GM21529 (cell line): ENCODE measurements around the gene SLC25A18.
"Not testable (repeated sequence)": the region's sequence is repeated elsewhere in the genome, so short reads cannot be mapped to it uniquely, and the experiment has no call there.

Experiments used
- ATAC-seq: cut with Tn5 transposase; IDR thresholded peaks from one replicate; pipeline ENCODE4 v1.9.1; 2021; ENCODE audit not compliant: unreplicated experiment

Gene SLC25A18

GRCh38 chr22:17603668-17604067 is 40.4 kb downstream of the SLC25A18 start:
- no peak for ATAC-seq

DNA sequence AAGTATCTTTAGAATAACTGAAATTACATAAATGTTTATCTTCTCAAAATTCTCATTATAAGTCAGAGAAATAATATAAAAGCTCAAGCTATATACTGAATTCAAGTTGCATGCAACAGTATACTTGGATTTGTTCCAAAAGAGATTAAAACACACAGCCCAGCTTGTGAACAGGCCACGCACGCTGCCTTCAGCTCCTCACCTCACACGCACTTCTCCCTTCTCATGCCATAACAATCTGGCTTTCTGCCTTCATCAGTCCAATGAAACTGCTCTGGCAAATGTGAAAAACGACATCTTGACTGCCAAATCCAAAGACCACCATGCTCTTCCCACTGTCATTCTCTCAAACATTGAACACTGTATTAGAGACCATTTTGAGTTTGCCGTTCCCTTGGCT is 43.2 kb downstream of the SLC25A18 start:
- ATAC-seq = no peak

DNA sequence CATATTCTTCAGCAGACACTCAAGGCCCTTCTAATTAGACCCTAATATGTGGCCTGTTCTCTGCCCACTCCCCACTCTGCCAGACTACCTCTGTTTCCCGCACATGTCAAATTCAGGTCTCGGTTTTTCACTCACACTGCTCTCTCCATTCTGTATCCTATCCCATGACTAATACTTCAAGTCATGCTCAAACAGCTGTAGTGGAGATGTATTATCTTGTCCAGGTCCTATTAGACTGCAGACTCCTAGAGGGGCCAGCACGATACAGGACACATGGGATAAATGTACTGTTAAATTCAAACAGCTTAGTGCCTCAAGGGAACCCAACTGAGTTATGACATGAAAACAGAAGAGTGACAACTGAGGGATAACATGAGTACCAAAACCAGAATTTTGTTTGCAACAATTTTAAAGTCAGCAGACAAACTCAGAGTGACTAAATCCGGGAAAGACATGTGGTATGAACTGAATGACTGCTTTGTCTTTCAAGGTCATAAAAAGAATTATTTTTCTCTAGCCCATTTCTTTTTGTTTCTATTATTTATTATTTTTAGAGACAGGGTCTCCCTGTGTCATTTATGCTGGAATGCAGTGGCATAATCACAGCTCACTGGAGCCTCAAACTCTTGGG is 44.7 kb downstream of the SLC25A18 start:
- ATAC-seq = no peak

- ATAC-seq = no peak
Observed at GRCh38 chr22:17612057-17612456, 48.8 kb downstream of the SLC25A18 start.

GRCh38 chr22:17613280-17613679 is 50.0 kb downstream of the SLC25A18 start:
- ATAC-seq = no peak

GRCh38 chr22:17627961-17628405 is 64.7 kb downstream of the SLC25A18 start:
- no peak for ATAC-seq

DNA sequence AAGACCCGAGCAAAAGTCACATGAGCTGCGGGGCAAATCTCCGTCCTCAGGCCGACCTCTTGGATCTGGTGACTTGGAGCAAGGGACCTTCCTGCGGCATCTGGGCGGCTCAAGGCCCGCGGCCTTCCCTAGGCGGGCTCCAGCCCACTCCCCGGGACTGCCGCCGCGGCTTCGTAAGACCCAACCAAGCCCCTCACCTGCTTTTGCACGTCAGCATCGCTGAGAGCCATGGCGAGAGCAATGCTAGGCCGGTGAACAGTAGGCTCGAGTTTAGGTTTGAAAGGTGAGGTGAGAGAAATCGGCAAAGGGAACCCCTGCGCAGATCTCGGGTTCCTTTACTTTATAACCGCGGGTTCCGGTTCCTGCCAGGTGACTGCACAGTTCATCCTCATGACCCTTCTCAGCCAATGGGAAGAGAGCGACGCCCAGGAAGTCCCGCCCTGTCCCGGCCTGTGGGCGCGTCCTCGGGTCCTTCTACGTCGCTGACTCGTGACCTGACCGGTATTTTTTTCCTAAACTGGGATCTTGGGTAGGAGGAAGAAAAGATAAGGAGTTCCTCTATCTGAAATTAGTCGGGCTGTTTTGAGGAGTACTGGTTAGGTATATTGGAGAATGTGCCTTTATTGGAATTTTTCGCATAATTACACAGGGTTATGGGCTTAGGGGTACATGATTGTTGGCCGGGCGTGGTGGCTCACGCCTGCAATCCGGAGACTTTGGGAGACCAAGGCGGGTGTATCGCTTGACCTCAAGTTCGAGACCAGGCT is 65.3 kb downstream of the SLC25A18 start, which contains the start of gene ATP6V1E1:
ATP6V1E1 (minus strand) TSS at position 344 of the 767 bp plus-strand sequence; CDS start at position 230, 114 bp downstream.
- ATAC-seq = peak; percentile 99

DNA sequence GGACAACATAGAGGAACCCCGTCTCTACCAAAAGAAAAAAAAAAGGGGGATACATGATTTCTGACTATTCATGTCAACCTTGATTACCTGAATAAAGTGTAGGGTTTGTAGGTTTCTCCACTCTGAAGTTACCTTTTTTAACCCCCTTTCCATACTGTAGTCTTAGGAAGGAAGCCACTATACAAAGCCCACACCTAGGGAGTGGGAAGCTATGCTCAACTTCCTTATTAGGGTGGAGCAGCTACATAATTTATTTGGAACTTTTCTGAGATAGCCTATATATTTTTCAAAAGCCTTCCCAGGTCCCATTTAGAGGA is 65.8 kb downstream of the SLC25A18 start:
- ATAC-seq = no peak

DNA sequence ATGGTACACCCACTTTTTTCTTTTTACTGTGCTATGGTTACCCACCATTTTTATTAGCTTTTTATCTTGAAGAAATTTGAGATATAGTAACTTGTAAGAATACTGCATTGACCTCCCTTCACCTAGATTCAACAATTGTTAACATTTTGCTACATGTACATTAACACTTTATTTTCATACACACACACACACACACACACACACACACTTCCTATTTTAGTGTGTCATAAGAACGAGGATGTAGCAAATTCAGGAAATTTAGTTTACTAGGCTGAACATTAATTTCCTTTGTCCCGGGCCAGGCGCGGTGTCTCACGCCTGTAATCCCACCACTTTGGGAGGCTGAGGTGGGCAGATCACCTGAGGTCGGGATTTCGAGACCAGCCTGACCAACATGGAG is 66.3 kb downstream of the SLC25A18 start:
- ATAC-seq = no peak

DNA sequence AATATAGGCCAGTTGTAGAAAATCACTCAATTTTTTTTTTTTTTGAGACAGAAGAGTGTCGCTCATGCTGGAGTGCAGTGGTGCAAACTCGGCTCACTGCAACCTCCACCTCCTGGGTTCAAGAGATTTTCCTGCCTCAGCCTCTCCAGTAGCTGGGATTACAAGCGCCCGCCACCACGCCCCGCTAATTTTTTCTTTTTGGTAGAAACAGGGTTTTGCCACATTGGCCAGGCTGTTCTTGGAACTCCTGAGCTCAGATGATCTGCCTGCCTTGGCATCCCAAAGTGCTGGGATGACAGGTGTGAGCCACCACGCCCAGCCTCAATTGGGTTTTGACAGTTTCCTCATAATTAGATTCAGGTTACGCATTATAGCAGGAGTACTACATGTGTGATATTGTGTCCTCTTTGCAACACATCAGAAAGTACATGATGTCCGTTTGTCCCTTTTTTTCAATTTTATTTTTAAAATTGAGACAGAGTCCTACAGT is 67.8 kb downstream of the SLC25A18 start:
- no peak for ATAC-seq

DNA sequence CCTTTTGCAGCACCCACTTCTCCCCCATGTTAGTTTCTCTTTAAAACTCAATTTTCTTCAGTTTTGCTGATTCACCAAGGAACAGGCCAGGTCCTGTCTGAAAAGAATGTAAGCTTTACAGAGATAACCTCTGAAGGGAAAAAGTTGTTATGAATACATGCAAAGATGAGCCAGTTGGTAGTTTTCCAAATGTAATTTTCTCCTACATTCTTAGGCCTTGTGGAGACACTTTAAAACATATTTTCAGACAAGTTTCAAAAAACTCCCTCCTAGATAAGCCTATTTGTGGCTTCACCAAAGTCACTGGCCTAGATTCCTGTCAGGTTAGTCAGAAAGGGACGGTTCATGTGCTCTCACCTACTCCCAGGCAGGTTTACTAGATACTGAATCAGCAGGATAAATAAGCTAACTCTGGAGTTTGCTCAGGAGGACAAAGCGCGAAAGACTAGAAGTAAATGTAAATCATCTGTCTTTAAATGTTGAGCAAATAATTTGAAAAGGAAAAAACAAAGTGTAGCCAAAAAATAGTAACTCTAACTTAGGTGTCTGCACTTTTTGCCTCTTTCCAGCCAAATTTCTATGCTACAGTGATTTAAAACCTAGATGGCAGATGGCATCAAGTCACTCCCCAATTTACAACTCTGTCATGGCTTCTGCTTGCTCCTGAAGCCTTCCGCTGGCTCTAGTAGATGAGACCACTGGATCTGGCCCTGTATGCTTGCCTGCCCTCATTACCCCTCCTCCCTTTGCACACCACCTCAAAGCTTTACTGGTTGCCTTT is 70.1 kb downstream of the SLC25A18 start:
- ATAC-seq = no peak

- ATAC-seq = no peak
Observed at GRCh38 chr22:17633998-17634323, 70.7 kb downstream of the SLC25A18 start.

DNA sequence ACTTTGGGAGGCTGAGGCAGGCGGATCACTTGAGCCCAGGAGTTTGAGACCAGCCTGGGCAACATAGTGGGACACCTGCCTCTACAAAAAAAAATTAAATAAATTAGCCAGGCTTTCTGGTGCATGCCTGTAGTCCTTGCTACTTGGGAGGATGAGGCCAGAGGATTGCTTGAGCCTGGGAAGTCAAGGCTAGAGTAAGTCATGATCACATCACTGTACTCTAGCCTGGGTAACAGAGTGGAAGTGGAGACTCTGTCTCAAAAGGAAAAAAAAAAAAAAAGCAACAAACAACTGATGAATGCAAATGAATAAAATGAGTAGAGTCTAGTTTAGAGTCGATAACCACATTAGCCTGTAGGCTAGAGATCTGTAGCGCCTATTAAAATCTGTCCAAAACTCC is 71.4 kb downstream of the SLC25A18 start:
- ATAC-seq = no peak

DNA sequence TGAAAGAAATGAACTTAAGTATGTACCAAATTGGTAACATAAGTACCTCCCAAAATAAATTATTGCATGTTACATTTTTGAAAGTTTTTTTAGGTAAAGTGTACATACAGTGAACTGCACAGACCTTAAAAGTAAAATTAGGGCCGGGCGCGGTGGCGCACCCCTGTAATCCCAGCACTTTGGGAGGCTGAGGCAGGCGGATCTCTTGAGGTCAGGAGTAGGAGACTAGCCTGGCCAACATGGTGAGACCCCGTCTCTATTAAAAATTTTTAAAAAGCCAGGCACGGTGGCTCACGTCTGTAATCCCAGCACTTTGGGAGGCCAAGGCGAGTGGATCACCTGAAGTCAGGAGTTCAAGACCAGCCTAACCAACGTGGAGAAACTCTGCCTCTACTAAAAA is 73.6 kb downstream of the SLC25A18 start:
- ATAC-seq = not testable (repeated sequence)

DNA sequence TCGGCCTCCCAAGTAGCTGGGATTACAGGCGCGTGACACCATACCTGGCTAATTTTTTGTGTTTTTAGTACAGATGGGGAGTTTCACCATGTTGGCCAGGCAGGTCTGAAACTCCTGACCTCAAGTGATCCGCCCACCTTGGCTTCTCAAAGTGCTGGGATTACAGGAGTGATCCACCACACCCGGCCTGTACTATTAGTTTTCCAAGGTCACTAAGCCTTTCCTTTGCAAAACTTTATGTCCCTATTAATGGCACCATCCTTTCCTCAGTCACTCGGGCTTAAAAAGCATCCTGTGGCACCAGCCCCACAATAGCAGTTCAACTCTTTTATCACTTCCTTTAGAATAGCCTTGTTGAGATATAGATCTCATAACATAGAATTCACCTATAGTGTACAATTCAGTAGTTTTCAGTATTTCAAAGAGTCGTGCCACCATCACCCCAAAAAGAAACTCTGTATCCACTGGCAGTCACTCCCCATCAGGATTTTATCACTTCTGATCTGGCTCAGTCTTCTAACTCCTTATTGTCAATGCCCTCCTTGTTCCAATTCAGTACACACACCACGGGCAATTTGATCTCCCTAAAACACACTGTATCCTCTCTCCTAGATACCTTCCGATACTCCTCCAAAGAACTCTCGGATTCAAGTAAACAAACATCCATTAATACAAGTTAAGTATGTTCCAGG is 74.3 kb downstream of the SLC25A18 start:
- no peak for ATAC-seq

- peak; percentile 12 for ATAC-seq
Observed at GRCh38 chr22:17638182-17638431, 74.8 kb downstream of the SLC25A18 start.

- peak; percentile 92 for ATAC-seq
Observed at GRCh38 chr22:17638432-17639246, 75.3 kb downstream of the SLC25A18 start, which contains the start of gene BCL2L13. Gene BCL2L13 (plus strand): TSS chr22:17638757. CDS start chr22:17655712, 16,955 bp downstream.

- no peak for ATAC-seq
Observed at GRCh38 chr22:17639247-17639741, 76.0 kb downstream of the SLC25A18 start.
